Measurements from ENCODE around the gene GMEB2.
A peak's percentile ranks its signal among the peaks of the same experiment; 100 is the strongest.
"Not testable (repeated sequence)": the region's sequence is repeated elsewhere in the genome, so short reads cannot be mapped to it uniquely, and the experiment has no call there.

The GMEB2 gene

DNA sequence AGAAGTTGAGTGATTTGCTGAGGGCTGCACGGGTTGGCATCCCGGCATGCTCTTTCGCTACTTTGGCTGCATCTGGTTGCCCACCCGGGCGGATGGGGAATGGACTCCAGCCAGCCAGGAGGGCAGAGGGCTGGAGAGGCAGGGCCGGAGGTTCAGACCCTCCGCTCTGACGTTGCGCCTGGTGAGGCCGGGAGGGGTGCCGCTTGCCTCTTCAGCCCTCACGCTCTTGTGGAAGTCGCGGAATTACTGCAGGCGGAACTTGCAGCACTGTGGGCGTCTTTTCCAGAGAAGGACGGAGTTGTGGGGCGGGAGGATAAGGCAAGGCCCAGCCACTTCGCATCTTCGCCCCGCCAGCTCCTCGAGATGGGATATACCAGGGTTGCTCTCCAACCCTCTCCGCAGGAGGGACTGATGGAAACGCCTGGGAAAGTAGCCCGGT, 31.9 kb upstream of the GMEB2 start:
- peak in 21 of 42 donors; percentile 7 to 71 (median 42) for DNase-seq
- intact Hi-C loops (cut with DNase I), result loop anchor here (2.0 to 5.0 kb wide), 2 partner anchors 32 to 49 kb away; partner anchors contain the start of genes ARFRP1, GMEB2 and ZGPAT

DNA sequence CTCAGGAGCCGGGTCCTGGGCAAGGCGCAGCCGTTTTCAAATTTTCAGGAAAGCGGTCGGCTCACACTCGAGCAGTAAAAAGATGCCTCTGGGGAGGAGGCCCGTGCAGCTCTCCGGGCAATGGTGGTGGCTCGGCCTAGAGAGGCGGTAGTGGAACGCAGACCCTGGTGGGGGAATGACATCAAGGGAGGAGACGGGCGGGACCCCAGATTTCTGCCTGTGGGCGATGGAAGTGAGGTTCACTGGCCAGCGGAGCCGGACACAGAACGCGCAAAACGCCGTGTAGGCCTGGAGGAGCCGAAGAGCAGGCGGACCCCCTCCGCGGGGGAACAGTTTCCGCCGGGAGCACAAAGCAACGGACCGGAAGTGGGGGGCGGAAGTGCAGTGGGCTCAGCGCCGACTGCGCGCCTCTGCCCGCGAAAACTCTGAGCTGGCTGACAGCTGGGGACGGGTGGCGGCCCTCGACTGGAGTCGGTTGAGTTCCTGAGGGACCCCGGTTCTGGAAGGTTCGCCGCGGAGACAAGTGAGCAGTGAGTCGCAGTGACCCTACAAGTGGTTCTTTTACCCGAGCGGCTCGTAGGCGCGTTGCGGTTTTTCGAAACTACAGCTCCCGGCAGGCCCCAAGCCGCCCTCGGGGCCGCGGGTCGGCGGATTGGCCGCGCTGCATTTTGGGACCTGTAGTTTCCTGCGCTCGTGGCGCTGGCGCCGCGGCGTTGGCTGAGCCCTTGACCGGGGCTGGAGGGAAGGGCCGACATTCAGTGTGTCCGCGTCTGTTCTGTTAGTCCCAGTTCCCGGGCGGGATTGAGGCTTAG, 31.2 kb upstream of the GMEB2 start, which contains the start of gene RTEL1:
TSS of gene RTEL1 (plus strand) at position 376 of the 812 bp plus-strand sequence. CDS start 1,091 bp downstream, outside the sequence.
- peak; percentile 82 to 97 (median 93) for DNase-seq
- intact Hi-C loops (cut with DNase I), result loop anchor here (2.0 to 5.0 kb wide), 2 partner anchors 31 to 49 kb away; partner anchors contain the start of genes ARFRP1, GMEB2 and ZGPAT

DNA sequence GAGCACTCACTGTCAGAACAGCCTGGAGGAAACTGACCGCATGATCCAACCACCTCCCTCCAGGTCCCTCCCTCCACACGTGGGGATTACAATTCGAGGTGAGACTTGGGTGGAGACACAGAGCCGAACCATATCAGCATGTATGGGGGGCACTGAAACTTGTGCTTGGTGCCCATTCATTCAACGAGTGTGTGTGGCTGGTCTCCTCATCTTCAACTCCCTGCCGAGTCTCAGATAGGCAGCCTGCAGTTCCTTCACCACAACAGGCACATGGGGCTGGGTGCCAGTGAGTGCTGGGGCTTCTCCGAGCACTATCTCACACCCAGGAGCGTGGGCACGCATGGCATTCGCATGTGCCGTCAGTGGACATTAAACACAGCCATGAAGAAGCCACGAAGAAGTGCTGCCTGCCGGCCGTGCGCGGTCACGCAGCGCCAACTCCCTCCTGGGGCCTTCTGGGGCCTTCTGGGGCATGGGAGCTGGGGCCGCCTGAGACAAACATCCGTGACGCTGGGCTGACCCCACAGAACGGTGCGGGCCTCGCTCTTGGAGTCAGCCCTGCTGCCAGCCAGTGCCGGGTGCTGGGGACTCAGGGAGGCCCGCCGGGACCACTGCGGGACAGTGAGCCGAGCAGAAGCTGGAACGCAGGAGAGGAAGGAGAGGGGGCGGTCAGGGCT, 30.5 kb upstream of the GMEB2 start:
- intact Hi-C loops (cut with DNase I), result loop anchor here (5.0 kb wide), 1 partner anchor 50 kb away; the partner anchor contains the start of genes ARFRP1 and ZGPAT

DNA sequence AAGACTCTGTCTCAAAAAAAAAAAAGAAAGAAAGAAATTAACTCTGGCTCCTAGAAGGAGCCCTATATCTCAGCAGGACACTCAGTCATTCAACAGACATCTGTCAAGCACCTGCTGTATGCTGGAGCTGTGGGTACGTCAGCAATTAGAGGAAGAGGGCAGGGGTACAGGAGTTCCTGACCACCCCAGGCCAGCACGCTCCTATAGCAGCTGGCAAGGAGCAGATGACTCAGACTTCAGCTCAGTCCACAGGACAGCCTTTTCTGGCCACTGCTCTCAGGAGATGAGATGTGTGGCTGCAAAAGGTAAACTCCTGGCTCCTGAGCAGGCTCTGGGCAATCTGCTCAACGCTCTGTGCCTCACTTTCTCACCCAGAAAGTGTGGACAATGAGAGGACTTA, 29.6 kb upstream of the GMEB2 start:
- DNase-seq, result no peak
- intact Hi-C loops (cut with DNase I), result loop anchor here (5.0 kb wide), 1 partner anchor 51 kb away; the partner anchor contains the start of genes ARFRP1 and ZGPAT

More for the DNA sequence above, 30.5 kb upstream of the GMEB2 start:
- peak in 10 of 42 donors; percentile 14 to 59 (median 36) for DNase-seq

DNA sequence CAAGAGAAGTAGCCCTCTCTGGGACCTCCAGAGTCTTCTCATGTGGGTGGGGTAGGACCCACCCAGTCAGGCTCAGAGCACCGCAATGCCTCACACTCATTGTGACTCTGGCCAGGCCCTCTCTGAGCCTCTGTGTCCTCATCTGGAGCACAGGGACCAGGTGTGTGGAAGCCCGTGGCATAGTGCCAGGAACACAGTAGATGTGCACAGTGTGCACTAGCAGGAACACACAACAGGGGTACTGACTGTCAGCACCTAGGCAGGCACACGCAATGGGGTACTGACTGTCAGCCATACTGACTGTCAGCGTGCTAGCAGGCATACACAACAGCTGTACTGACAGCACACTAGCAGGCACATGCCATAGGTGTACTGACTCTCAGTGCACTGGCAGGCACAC, 28.3 kb upstream of the GMEB2 start:
- DNase-seq, result no peak
- intact Hi-C loops (cut with DNase I), result loop anchor here (5.0 kb wide), 1 partner anchor 52 kb away; the partner anchor contains the start of genes ARFRP1 and ZGPAT

DNA sequence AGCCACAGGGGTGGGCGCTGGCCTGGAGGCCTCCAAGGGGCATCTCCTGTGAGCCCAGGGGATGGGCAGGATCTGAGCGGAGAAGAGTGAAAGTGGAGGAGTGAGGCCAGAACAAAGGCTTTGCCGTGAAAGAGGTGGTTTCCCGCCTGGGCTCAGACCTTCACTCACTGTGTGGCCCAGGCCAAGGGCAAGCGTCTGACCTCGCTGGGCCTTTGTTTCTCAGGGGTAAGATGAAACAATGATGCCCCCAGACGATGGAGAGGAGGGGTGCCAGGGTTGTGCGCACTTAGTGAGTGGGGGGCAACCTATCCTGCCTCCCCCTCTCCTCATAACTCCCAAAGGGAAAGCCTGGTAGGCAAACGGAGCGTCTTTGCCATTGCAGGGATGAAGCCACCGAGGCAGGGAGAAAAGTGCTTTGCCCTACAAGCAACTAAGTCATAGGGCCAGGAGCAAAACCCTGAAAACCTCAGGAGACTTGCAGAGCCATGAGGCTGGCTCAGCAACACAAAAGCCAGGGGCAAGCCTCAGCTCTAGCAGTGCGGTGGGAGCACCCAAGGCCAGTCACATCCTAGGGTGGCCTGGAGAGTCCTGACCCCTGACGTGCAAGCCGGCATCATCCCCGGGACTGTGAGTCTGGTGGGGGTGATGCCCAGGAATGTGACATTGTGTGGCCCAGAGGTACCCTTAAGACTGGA, 27.2 kb upstream of the GMEB2 start:
- intact Hi-C loops (cut with DNase I), result no loop called here
- no peak for DNase-seq

DNA sequence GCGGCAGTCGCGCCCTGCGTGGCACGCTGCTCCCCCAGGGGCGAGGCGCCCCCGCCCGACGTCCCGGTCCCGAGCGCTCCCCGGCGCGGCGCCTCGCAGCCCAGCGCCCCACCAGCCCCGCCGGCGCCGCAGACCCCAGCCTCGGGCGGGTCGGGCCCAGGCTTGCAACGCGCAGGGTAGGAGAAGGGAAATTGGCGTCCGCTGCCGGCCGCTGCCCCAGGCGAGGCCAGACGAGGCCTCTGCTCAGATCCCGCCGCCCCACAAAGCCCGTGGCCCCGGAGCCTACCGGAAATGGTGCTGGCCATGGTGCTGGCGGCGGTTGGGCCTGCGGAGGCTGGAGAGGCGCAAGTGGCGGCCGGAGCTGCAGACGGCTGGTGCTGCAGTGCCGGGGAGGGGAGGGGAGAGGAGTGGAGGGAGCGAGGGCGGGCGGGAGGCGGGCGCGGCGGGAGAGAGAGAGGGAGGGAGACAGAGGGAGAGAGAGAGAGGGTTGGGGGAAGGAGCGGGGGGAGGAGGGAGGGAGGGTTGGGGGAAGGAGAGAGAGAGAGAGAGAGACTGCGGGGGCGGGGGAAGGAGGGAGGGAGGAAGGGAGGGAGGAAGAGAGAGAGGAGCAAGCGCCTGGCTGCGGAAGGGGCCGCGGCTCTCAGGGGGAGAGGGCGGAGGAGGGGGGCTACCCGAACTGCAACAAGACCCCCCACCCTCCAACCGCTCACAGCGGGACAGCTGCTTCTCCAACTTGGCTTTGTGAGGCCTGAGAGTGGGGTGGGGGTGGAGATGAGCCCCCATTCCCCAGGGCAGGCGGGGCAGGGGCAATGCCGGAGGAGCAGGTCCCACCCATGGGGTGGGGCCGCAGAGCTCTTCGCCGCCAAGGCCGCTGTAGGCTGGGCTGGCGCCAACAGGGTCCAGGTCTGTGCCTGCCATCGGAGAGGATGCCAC, 26.4 kb upstream of the GMEB2 start, which contains the start of gene STMN3:
TSS of gene STMN3 (minus strand) at position 384 of the 933 bp plus-strand sequence. CDS start at position 305, 79 bp downstream.
- intact Hi-C loops (cut with DNase I), result no loop called here
- DNase-seq, result peak; percentile 59 to 97 (median 88)

DNA sequence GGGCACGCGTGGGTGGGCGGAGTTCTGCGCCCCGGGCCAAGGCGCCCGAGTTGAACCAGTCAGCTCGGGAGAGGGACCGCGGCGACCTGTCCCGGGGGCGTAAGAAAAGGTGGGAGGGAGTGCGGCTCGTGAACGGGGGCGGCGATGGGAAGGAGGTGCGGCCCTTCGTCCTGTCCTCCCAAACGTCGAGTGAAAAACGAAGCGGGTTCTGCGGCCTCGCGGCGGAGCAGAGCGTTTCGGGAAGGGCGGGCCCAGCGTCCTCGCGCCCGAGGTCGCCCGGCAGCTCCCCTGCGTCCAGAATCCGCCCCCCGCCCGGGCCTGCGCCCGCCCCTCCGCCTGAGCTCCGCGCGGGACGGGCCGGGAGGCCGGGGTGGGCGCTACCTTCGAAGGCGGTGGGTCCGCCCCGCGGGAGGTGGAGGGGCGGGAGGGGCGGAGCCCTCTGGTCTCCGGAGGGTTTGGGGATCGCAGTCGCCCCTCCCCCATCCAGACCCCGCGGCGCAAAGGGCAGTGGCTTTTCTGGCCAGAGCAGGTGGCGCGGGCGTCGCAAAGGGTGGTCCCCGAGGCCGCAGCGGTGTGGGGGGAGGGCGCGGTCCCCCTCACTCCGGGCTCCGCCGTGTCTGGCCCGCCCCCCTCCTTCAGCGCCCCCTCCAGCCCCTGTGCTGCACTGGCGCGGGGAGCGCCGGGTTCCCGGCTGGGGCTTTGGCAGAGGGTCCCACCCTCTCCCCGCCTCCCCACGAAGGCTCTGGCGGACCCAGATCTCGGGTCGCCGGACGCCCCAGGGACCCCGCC, 25.5 kb upstream of the GMEB2 start:
- DNase-seq, result peak in 6 of 42 donors; percentile 21 to 46 (median 28)
- intact Hi-C loops (cut with DNase I), result no loop called here

DNA sequence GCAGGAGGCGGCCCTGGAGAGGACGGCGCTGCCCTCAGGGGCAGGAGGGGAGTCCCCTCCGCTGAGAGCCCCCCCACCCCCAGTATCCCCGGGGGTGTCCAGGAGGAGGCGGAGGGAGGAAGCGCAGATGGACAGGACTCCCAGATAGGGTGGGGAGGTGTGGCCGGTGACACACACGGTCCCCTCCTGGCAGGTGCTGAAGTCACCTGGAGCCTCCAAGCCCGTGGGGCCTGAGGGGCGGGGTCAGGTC, 25.0 kb upstream of the GMEB2 start:
- DNase-seq, result peak in 1 of 42 donors; percentile 21
- intact Hi-C loops (cut with DNase I), result no loop called here

DNA sequence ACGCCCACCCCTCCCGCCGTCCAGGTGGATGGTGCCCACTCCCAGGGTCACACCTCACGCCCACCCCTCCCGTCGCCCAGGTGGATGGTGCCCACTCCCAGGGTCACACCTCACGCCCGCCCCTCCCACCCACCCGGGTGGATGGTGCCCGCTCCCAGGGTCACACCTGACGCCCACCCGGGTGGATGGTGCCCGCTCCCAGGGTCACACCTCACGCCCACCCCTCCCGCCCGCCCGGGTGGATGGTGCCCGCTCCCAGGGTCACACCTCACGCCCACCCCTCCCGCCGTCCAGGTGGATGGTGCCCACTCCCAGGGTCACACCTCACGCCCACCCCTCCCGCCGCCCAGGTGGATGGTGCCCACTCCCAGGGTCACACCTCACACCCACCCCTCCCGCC, 23.6 kb upstream of the GMEB2 start:
- DNase-seq; intact Hi-C loops (cut with DNase I): not testable (repeated sequence)

DNA sequence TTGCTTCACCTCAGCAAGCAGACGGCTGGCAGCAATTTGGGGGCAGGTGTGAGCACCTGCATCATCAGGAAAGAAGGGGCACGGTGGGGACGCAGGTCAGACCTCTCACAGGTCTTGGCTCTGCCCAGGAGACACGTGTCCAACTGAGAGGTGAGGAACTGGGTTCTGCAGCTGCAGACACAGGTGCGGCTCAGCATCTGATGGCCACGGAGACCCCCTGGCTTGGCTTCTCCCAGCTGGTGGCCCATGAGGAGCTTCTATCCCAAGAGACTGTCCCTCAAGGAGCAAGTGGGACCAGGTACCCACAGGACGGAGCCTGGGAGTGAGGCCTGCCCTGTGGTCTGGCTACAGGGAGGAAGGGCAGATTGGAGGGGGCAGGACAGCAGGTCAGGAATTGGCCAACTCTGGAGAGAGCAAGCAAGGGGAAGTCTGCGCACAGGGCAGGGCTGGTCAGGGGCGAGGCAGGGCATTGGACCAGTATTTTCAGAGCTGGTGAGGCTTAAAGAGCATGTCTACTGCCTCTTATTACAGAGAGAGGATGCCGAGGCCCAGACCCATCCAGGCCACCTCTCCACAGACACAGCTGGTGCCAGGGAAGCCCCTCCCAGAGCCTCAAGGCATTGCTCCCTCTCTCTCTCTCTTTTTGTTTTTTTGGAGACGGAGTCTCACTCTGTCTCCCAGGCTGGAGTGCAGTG, 22.1 kb upstream of the GMEB2 start:
- no peak for DNase-seq
- intact Hi-C loops (cut with DNase I), result no loop called here

DNA sequence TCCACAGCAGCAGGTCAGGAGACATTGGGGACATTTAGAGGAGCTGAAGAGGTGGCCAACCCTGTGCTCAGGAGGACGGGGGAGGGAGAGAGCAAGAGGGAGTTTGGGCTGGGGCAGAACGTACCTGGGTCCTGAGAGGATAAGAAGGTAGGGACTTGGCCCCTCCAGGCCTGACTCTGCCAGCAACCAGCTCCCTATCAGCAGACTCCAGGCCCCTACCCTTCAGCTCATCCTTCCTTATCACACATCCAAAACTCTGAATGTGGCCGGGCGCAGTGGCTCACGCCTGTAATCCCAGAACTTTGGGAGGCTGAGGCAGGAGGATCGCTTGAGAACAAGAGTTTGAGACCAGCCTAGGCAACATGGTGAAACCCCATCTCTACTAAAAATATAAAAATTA, 21.3 kb upstream of the GMEB2 start:
- intact Hi-C loops (cut with DNase I), result no loop called here
- no peak for DNase-seq

DNA sequence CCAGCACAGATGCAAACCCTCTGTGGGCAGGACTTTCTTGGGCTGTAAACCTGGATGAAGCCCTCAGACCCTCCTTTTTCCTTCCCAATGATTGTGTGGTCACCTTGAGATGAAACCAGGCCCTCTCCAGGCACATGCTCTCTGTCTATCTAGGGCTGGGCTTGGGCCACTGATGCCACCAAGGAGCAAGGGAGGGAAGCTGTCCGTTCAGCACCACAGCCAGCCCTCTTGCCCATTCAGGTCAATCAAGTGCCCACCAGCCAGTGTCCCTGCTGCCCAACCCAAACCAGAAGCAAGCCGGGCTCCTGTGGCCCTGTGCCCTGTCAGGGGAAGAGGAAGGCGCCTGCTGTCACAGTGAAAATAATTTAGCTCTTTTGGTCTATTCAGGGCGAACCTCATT, 18.3 kb upstream of the GMEB2 start:
- intact Hi-C loops (cut with DNase I), result no loop called here
- DNase-seq, result no peak

DNA sequence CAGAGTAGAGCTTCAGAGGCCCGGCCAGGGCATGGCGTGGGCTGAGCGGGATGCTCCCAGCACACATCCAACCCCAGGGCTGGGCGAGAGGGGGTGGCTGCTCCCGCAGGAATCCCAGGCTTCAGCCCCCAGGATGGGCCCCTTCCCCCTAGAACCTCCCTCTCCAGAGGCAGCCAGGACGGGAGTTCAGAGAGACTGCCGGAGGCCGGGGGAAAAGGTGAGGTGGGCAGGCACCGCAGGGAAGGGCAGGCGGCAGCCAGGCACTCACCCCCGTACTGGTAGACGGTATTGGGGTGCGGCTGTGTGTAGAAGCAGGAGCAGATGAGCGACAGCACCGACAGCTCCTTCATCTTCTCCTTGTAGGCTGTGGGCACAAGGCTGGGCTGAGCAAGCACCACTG, 17.0 kb upstream of the GMEB2 start:
- intact Hi-C loops (cut with DNase I), result no loop called here
- DNase-seq, result peak in 2 of 42 donors; percentile 29 to 53

DNA sequence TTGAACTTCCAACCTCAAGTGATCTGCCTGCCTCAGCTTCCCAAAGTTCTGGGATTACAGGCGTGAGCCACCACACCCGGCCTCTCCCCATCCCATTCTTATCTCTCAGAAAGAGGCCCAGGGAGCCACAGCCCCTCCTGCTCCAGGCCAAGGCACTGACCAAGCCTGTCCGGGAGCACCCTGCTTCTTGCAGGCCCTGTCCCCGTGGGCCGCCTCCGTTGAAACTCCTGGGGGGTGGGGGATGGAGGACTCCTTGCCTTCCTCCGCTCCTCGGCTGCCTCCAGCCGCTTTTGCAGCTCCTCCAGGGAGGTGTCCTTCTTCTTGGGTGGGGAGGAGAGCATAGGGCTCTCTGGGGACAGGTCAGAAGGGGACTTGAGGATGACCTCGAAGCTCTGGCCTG, 16.6 kb upstream of the GMEB2 start:
- intact Hi-C loops (cut with DNase I), result no loop called here
- no peak for DNase-seq

DNA sequence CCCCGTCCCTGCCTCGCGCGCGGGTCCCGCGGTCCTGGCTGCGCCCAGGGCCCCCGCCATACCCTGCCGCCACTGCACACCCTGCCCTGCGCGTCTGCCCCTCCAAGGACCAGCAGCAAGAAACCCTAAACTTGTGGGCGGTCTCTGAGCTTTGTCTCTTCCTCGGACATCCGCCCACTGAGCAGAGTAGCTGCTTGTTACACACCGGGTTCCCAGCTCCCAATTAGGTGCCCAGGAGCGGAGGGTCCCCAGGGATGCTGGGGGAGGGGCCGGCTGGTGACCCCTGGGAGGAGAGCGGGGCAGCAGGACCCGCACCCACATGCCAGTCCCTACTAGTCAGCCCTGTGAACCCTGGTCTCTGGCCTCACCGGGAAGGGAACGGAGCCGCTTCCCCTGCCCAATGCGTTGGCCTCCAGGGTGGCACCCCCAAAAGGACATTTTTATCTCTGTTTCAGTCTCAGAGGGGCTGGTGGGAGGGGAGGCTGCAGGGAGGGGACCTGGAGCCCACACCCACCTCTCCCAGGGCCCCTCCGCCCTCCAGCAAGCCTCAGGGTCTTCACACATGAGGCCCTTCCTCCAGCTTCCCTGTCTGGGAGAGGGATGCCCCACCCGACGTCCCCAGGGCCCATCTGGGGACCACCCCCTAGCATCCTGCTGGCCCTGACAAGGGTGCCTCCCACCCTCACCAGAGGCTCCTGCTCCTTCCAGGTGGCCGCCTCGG, 15.8 kb upstream of the GMEB2 start:
- intact Hi-C loops (cut with DNase I), result no loop called here
- DNase-seq, result no peak

Data from head of caudate nucleus (tissue), 42 donors.